Mucosa of descending colon (tissue), 3 donors: ENCODE measurements around the gene GLS. TPM values are rescaled to one million over a fixed set of nuclear protein-coding genes. Genes with fewer than 3 reads are reported as not detected.
A peak's percentile ranks its signal among the peaks of the same experiment; 100 is the strongest.

Source experiments
- ATAC-seq: fragments of 200-7000 bp; cut with Tn5 transposase; one replicate; pipeline ENCODE4 v1.9.1; 2020; ENCODE audit warnings: mild to moderate bottlenecking, moderate library complexity
- DNase-seq, 3 donors: peaks; one replicate each; pipeline ENCODE4 v3.0.0-alpha.2; 2020
- H3K36me3 ChIP-seq: fragments of 200-600 bp; one replicate; pipeline ENCODE4 v1.8.0; 2021; ENCODE audit warnings: low read depth, mild to moderate bottlenecking
- H3K4me1 ChIP-seq: fragments of 200-600 bp; one replicate; pipeline ENCODE4 v1.8.0; 2021; ENCODE audit warnings: low read depth, mild to moderate bottlenecking
- H3K4me3 ChIP-seq: fragments of 200-600 bp; one replicate; pipeline ENCODE4 v1.8.0; 2021; ENCODE audit warnings: mild to moderate bottlenecking
- H3K9me3 ChIP-seq: fragments of 200-600 bp; one replicate; pipeline ENCODE4 v1.8.0; 2021; ENCODE audit warnings: mild to moderate bottlenecking
- intact Hi-C, 2 donors: fragments of 100-400 bp; cut with DNase I in 1 of 2; cut with micrococcal nuclease in 1 of 2; formaldehyde crosslinking; loops; one replicate each; pipeline versions ENCODE4 v1.11.0 to v1.11.1; 2022; cut with DNase I, micrococcal nuclease
- total RNA-seq, 3 donors: library from RNA; stranded (reverse); fragmentation: NEBNext Ultra II Directional in 2 of 3; extraction: Animal tissue kit (Norgen Biotek cat#: 25700) in 2 of 3; gene quantifications; one replicate each; pipeline versions ENCODE4 v1.2.1 to v1.2.4, GENCODE V29; 2021 to 2023
- TF ChIP-seq, protein P1 (sequence below): fragments of 200-600 bp; IDR thresholded peaks from one replicate; pipeline ENCODE4 v1.8.0; 2022; ENCODE audit warnings: antibody characterized with exemption, mild to moderate bottlenecking
- donor health status: DM: no; HTN: no; CAD: no; lungs with moderate emphysema.
- donor health status: DM: no; HTN: no; CAD: no.
- donor health status: DM: no; HTN: yes; CAD: no.

The GLS gene
- total RNA-seq, 3 donors from 2014 or later, result 49.8 to 91.9 (median 77.0) TPM

DNA sequence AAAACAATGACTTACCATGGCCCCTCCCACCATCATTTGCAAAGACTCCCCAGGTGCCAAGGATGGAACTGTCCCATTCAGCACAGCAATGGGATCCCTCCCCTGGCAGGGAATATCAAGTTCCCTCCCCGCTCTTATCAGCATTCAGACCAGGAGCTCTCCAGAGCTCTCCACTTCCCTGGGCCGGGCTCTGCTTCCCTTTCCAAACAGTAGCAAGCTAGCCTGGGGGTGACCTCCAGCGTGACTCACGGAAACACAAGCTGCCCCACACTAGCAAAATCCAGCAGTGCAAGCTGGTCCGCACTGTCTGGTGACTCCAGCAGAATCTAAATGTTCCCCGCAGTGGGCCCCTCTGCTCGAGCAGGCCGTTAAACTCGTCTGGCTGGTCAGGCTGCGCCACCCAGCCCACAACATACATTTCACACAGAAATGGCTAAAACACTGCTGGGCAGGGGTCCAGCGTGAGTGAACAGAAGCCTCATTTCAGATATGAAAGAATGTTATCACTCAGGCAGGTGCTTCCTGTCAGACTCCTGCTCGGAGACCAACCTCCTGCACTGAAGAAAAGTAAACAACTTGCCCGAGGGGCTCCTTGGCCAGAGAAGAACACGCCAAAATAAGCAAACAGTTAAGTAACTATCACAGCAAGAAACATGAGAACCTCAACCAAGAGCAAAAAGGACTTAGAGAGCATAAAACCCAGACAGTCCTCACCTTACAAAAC is 99.4 kb downstream of the GLS start:
- intact Hi-C loops, result no loop called here
- ATAC-seq, result peak; percentile 86
- TF ChIP-seq, protein P1, sequence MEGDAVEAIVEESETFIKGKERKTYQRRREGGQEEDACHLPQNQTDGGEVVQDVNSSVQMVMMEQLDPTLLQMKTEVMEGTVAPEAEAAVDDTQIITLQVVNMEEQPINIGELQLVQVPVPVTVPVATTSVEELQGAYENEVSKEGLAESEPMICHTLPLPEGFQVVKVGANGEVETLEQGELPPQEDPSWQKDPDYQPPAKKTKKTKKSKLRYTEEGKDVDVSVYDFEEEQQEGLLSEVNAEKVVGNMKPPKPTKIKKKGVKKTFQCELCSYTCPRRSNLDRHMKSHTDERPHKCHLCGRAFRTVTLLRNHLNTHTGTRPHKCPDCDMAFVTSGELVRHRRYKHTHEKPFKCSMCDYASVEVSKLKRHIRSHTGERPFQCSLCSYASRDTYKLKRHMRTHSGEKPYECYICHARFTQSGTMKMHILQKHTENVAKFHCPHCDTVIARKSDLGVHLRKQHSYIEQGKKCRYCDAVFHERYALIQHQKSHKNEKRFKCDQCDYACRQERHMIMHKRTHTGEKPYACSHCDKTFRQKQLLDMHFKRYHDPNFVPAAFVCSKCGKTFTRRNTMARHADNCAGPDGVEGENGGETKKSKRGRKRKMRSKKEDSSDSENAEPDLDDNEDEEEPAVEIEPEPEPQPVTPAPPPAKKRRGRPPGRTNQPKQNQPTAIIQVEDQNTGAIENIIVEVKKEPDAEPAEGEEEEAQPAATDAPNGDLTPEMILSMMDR, result no peak
- no peaks in the 10 kb centered on the region for H3K9me3 ChIP-seq
- H3K36me3 ChIP-seq, result peaks cover 12% of the 10 kb centered on the region
- H3K4me3 ChIP-seq, result no peak overlapping the region
- H3K4me1 ChIP-seq, result no peaks in the 10 kb centered on the region
- DNase-seq, result peak; percentile 30 to 58 (median 50)

DNA sequence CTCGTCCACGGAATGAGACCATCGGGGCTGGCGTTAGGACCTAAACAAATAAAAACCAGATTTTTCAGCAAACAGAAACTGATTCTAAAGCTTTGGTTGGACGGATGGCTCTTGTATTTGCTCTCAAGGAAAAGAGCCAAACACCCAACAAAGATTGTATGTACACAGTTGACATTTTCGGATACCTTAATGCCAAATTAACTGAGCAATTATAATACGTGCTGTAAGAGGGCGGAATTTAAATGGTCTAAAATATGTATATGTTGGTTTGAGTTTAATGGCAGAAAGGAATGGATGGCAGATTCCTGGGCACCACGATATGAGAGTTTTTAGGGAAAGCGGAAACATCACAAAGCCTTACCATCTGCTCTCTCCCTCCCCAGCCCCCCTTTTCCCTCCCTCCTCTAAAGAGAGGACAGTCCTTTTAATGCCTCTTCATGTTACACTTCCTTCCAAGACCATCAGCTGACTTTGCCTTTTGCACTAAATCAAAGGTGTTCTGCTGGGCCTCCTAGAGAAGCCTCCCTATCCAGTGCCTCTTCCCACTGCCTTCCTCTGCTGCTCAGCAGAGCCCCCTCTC is 100.1 kb downstream of the GLS start:
- ATAC-seq, result no peak
- intact Hi-C loops, result no loop called here
- H3K36me3 ChIP-seq, result peaks cover 13% of the 10 kb centered on the region
- no peak overlapping the region for H3K4me3 ChIP-seq
- no peak for DNase-seq
- H3K9me3 ChIP-seq, result no peaks in the 10 kb centered on the region
- TF ChIP-seq, protein P1, result no peak
- H3K4me1 ChIP-seq, result no peaks in the 10 kb centered on the region

DNA sequence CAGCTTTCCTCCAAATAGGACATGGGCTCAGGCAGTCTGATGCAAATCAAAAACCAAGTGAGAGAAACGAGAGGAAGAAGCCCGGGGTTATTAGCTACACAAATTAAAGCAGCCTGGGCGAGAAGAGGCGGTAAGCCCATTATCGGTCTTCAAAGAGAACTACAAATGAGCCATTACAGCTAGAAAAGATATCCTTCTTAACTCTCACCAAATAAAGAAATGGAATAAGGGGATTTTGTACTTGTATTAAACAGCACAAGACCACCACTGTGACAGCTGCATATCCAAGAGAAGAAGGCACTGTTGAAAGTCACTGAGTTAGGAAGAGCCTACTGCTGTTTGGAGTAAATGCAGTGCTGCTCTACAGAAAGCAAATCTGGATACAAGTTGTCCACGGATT is 100.7 kb downstream of the GLS start:
- no peak for ATAC-seq
- DNase-seq, result no peak
- TF ChIP-seq, protein P1, result no peak
- H3K4me3 ChIP-seq, result no peak overlapping the region
- H3K4me1 ChIP-seq, result no peaks in the 10 kb centered on the region
- H3K36me3 ChIP-seq, result peaks cover 18% of the 10 kb centered on the region
- H3K9me3 ChIP-seq, result no peaks in the 10 kb centered on the region
- intact Hi-C loops, result no loop called here

DNA sequence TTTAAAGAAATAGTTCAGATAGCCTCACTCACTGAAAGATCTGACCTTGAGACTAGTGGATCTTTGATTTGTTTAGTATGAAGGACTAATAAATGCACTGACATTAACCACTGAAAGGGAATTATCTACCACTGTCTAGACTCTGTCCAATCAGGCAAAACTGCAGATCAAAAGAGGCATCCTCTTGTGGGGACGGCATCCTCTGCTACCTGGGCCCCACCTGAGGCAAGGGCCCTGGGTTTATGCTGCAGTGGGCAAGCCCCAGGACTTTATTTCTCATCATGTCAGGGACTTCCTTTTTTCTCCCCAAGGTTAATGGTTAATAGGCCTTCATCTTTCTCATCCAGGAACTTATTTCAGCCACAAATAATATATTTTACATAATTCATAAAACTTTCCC is 101.1 kb downstream of the GLS start:
- TF ChIP-seq, protein P1, result no peak
- intact Hi-C loops, result no loop called here
- ATAC-seq (no peak), DNase-seq (no peak)
- Histone ChIP-seq H3K9me3 (no peaks in the 10 kb centered on the region), H3K36me3 (peaks cover 18% of the 10 kb centered on the region), H3K4me3 (no peak overlapping the region), H3K4me1 (no peaks in the 10 kb centered on the region)

DNA sequence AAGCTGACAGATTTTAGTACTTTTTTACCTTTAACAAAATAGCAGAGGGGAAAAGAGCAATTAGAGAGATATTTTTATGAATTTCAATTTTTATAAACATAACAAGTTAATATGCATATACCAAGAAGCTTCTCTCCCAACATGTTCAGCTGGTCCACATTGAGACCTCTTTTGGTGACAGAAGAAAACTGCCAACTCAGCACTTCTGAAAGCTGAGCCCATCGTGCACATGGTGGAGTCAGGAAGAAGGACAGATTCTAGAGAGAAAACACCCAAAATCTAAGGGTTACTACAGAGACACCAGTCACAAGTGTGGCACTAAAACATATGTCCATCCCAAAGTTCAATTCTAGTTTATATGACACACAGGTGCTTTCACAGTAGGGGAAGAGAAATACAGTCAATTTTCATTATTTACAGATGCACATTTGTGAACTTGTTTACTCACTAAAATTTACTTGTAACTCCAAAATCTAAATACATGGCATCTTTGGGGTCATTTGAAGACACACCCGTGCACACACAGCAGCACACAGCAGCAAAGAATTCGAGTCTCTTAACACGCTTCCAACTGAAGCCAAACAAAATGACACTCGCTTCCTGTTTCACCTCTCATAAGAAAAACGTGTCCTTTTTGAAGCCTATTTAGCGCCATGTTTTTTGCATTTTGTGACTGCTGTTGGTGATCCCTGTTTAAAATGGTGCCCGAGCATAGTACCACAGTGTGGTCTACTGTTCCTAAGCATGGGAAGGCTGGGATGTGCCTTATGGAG is 101.8 kb downstream of the GLS start:
- Histone ChIP-seq H3K4me3 (no peak overlapping the region), H3K9me3 (no peaks in the 10 kb centered on the region), H3K4me1 (no peaks in the 10 kb centered on the region), H3K36me3 (peaks cover 18% of the 10 kb centered on the region)
- intact Hi-C loops, result no loop called here
- no peak for ATAC-seq
- TF ChIP-seq, protein P1, result no peak
- DNase-seq, result no peak
